Left ventricle myocardium inferior (tissue), 1 donor: ENCODE measurements around the gene UVRAG. TPM values are rescaled to one million over a fixed set of nuclear protein-coding genes. Genes with fewer than 3 reads are reported as not detected.

Source experiments
- DNase-seq: peaks from one replicate; pipeline ENCODE4 v3.0.0-alpha.2; 2020
- H3K27ac ChIP-seq: fragments of 200-600 bp; replicated peaks from 2 replicates; pipeline ENCODE4 v1.8.0; 2021
- H3K27me3 ChIP-seq: fragments of 200-600 bp; 2 replicates; pipeline ENCODE4 v1.8.0; 2021; ENCODE audit warnings: low read depth
- H3K36me3 ChIP-seq: fragments of 200-600 bp; 2 replicates; pipeline ENCODE4 v1.8.0; 2021
- H3K4me1 ChIP-seq: fragments of 200-600 bp; 2 replicates; pipeline ENCODE4 v1.8.0; 2021
- H3K4me3 ChIP-seq: fragments of 200-600 bp; 2 replicates; pipeline ENCODE4 v1.8.0; 2021; ENCODE audit warnings: mild to moderate bottlenecking, moderate library complexity
- H3K9me3 ChIP-seq: fragments of 200-600 bp; replicated peaks from 2 replicates; pipeline ENCODE4 v1.8.0; 2021
- intact Hi-C: fragments of 100-400 bp; cut with micrococcal nuclease; formaldehyde crosslinking; loops from one replicate; pipeline ENCODE4 v1.11.0; 2022
- total RNA-seq: library from RNA; stranded (reverse); fragmentation: NEBNext Ultra II Directional; extraction: Animal tissue kit (Norgen Biotek cat#: 25700); gene quantifications from one replicate; pipeline ENCODE4 v1.2.1, GENCODE V29; 2021
- TF ChIP-seq, protein P1 (sequence below): fragments of 200-600 bp; IDR thresholded peaks from 2 replicates; pipeline ENCODE4 v1.8.0; 2021; ENCODE audit warnings: antibody characterized with exemption, mild to moderate bottlenecking, borderline replicate concordance
- donor health status: DM: no; HTN: yes; CAD: no; lungs with severe emphysema.

The UVRAG gene
- total RNA-seq, 1 donor from 2014 or later: 11.4 TPM

DNA sequence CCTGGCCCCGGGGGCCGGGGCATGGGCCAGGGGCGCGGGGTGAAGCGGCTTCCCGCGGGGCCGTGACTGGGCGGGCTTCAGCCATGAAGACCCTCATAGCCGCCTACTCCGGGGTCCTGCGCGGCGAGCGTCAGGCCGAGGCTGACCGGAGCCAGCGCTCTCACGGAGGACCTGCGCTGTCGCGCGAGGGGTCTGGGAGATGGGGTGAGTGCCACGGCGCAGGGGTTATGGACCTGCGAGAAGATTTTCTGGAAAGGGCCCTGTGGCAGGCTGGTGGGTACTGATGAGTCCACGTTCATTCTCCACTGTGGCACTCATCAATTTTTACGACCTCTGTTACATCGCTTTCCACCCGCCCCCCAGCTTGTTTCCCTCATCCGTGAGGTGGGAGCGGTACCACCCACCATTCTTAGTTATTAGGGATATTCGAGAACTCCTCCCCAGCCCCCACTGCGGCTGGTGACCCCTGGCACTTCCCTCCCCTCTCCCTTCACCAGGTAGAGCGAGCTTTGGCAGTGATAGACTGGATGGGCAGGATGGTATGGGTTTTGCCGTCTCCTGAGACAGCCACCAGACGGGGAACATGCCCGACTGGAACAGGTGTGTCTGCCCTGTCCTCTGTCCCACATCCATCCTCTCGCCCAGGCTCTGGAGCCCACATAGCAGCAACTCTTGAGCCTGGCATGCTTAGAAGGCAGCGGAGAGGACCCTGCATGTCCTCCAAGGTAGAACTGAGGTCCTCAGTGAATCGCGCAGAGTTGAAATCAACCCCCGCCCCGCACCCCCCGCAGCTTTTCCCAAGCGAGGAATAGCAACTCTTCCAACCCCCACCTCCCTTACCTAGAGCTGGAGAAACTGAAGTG, 45.9 kb upstream of the UVRAG start:
- Histone ChIP-seq H3K9me3 (no peaks in the 10 kb centered on the region), H3K4me3 (peak overlapping the region; percentile 69), H3K4me1 (peaks cover 21% of the 10 kb centered on the region), H3K36me3 (no peaks in the 10 kb centered on the region), H3K27ac (peak overlapping the region; percentile 70), H3K27me3 (peaks cover 44% of the 10 kb centered on the region)
- DNase-seq: no peak
- intact Hi-C loops: no loop called here
- TF ChIP-seq, protein P1, sequence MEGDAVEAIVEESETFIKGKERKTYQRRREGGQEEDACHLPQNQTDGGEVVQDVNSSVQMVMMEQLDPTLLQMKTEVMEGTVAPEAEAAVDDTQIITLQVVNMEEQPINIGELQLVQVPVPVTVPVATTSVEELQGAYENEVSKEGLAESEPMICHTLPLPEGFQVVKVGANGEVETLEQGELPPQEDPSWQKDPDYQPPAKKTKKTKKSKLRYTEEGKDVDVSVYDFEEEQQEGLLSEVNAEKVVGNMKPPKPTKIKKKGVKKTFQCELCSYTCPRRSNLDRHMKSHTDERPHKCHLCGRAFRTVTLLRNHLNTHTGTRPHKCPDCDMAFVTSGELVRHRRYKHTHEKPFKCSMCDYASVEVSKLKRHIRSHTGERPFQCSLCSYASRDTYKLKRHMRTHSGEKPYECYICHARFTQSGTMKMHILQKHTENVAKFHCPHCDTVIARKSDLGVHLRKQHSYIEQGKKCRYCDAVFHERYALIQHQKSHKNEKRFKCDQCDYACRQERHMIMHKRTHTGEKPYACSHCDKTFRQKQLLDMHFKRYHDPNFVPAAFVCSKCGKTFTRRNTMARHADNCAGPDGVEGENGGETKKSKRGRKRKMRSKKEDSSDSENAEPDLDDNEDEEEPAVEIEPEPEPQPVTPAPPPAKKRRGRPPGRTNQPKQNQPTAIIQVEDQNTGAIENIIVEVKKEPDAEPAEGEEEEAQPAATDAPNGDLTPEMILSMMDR: no peak

DNA sequence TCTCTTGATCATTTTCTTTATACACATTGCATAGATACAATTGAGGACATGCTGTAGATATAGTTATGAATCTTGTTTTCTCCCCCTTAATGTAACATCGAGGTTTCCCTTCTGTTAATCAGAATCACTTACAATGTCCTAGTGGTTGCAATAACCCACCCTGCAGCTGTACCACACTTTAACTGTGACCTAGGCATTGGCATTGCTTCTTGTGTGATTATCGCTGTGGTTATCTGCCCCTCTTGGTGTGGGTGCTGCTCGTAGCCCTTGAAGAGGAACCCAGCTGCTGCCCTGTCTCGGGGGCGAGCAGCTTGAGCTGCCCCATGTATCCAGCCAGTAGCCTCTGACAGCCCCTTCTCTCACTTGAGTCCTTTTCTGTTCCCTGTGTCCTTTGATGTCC, 44.9 kb upstream of the UVRAG start:
- H3K27ac ChIP-seq: no peak overlapping the region
- no peaks in the 10 kb centered on the region for H3K9me3 ChIP-seq
- intact Hi-C loops: no loop called here
- TF ChIP-seq, protein P1: no peak
- H3K4me1 ChIP-seq: peaks cover 21% of the 10 kb centered on the region
- H3K4me3 ChIP-seq: no peak overlapping the region
- no peaks in the 10 kb centered on the region for H3K36me3 ChIP-seq
- DNase-seq: no peak
- H3K27me3 ChIP-seq: peaks cover 43% of the 10 kb centered on the region

DNA sequence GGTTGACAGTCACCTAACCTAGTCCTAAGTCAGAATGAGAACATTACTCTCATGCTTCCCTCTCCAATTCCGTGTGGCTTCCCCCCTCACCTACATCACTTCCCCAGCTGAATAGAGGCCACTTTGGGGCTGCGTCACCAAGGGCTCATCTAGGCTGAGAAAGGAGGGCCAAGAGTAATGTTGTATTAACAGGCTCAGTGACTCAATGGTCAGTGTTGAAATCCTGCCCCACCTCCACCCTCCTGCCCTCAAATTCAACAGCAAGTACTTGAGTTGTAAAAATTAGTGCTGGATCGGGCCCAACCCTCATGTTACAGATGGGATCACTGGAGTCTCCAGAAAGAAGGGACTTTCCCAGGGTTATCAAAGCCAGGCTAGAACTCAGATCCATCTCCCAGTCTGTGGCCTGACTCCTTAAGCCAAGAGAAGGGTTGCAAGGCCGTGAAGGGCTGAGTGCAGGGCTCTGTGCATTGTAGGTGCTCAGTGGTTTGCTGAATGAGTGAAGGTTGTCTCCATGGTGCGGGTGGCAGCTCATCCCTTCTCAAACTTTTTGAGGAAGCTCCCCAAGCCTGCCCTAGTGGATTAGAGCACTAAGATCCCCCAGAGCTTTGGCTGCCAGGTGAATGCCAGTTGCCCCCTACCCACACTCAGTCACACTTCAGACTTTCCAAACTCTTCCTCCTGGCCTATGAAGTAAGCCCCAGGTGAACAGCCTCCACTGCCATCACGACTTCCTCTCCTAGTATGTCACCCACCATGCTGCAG, 43.2 kb upstream of the UVRAG start:
- TF ChIP-seq, protein P1: no peak
- no peak overlapping the region for H3K27ac ChIP-seq
- H3K9me3 ChIP-seq: no peaks in the 10 kb centered on the region
- DNase-seq: no peak
- no peaks in the 10 kb centered on the region for H3K36me3 ChIP-seq
- intact Hi-C loops: no loop called here
- peaks cover 21% of the 10 kb centered on the region for H3K4me1 ChIP-seq
- peaks cover 28% of the 10 kb centered on the region for H3K27me3 ChIP-seq
- H3K4me3 ChIP-seq: no peak overlapping the region

DNA sequence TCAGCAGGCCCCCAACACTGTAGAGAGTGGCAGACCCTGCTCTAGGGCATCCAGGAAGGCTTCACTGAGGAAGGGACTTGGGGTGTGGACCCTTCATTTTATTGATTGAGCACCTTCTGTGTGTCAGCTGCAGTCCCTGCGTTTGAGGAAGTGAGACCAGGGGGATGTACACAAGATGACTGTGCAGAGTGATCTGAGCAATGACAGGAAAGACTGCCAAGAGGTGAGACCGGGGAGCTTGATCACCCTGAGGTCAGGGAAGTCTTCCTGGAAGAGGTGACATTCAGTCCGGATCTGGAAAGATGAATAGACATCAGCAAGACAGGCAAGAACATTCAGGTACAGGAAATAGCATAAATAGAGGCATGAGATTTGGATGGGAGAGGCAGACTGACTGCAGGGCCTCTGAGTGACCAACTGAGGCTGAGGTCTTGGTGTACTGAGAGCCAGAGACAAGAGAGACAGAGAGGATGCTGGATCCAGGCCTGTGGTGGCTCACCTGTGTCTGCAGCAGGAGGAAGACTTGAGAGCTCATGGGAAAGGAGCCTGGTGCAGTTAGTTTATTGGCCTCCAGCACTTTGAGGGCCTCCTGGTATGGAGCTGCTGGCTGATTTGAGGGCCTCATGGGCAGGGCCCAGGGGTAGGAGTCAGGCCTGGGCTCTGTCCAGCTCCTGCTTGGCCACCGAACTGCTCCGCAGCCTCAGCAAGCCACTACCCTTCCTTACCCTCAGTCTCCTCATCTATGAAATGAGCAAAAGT, 41.2 kb upstream of the UVRAG start:
- H3K27me3 ChIP-seq: peaks cover 8% of the 10 kb centered on the region
- DNase-seq: no peak
- TF ChIP-seq, protein P1: no peak
- H3K36me3 ChIP-seq: no peaks in the 10 kb centered on the region
- no peak overlapping the region for H3K4me3 ChIP-seq
- peaks cover 9% of the 10 kb centered on the region for H3K4me1 ChIP-seq
- no peak overlapping the region for H3K27ac ChIP-seq
- no peaks in the 10 kb centered on the region for H3K9me3 ChIP-seq
- intact Hi-C loops: no loop called here

DNA sequence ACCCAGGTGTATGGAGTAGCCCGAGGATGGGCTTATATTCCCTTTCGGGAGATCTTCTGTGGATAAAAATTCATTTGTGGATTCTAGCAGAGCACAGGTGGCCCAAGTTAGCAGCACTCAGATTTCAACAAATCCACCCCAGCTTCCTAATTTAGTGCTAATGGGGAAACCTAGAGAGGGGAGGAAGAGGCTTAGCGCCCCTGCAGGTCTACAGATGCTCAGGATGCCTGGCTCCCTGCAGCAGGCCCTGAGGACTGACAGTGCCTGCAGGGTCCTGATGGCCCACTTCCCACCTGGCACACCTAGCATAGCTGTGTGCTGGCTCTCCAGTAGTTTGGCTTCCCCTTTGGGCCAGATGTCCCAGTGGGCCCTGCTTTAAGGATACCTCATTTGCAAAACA, 40.0 kb upstream of the UVRAG start:
- Histone ChIP-seq H3K27ac (no peak overlapping the region), H3K4me3 (no peak overlapping the region), H3K9me3 (no peaks in the 10 kb centered on the region), H3K4me1 (no peaks in the 10 kb centered on the region), H3K36me3 (no peaks in the 10 kb centered on the region), H3K27me3 (no peaks in the 10 kb centered on the region)
- TF ChIP-seq, protein P1: no peak
- DNase-seq: no peak
- intact Hi-C loops: no loop called here
